Vagina (tissue), 2 donors: Measurements from ENCODE around the gene PAX6.

Experiments used
- POLR2A ChIP-seq, 2 donors: fragments of 450-650 bp; IDR thresholded peaks; one replicate each; pipeline ENCODE4 v1.6.1; 2017; ENCODE audit warnings: antibody characterized with exemption in 2 of 2, mild to moderate bottlenecking in 2 of 2, moderate library complexity in 2 of 2
- POLR2AphosphoS5 ChIP-seq, 2 donors: sonication (generic); formaldehyde crosslinking; IDR thresholded peaks; one replicate each; pipeline ENCODE4 v1.9.0; 2017; ENCODE audit warnings: antibody characterized with exemption in 2 of 2, mild to moderate bottlenecking in 2 of 2, low read depth in 1 of 2; ENCODE audit not compliant: insufficient read depth in 1 of 2
- TF ChIP-seq, protein P1 (sequence below), 3 experiments: fragments of 450-650 bp in 2 of 3; fragments of 200-600 bp in 1 of 3; sonication (generic) in 1 of 3; IDR thresholded peaks; one replicate each; pipeline ENCODE4 v1.5.1; 2017 to 2019; ENCODE audit warnings: antibody characterized with exemption in 3 of 3, mild to moderate bottlenecking in 2 of 3, moderate library complexity in 2 of 3

GRCh38 chr11:31827455-31828206 lies 16.5 kb upstream of the PAX6 start:
- TF ChIP-seq, protein P1, sequence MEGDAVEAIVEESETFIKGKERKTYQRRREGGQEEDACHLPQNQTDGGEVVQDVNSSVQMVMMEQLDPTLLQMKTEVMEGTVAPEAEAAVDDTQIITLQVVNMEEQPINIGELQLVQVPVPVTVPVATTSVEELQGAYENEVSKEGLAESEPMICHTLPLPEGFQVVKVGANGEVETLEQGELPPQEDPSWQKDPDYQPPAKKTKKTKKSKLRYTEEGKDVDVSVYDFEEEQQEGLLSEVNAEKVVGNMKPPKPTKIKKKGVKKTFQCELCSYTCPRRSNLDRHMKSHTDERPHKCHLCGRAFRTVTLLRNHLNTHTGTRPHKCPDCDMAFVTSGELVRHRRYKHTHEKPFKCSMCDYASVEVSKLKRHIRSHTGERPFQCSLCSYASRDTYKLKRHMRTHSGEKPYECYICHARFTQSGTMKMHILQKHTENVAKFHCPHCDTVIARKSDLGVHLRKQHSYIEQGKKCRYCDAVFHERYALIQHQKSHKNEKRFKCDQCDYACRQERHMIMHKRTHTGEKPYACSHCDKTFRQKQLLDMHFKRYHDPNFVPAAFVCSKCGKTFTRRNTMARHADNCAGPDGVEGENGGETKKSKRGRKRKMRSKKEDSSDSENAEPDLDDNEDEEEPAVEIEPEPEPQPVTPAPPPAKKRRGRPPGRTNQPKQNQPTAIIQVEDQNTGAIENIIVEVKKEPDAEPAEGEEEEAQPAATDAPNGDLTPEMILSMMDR (IDR thresholded peaks at IDR 0.05), result no peak
- TF ChIP-seq POLR2AphosphoS5 (IDR thresholded peaks at IDR 0.05; ENCODE audit: insufficient read depth in 1 of 2, low read depth in 1 of 2) (no peak), POLR2A (IDR thresholded peaks at IDR 0.05) (no peak)
